ENCODE measurements around the gene TRABD2B. TPM values are rescaled to one million over a fixed set of nuclear protein-coding genes. Genes with fewer than 3 reads are reported as not detected.

TRABD2B gene
- total RNA-seq, 1 donor from 2014 or later: not detected

DNA sequence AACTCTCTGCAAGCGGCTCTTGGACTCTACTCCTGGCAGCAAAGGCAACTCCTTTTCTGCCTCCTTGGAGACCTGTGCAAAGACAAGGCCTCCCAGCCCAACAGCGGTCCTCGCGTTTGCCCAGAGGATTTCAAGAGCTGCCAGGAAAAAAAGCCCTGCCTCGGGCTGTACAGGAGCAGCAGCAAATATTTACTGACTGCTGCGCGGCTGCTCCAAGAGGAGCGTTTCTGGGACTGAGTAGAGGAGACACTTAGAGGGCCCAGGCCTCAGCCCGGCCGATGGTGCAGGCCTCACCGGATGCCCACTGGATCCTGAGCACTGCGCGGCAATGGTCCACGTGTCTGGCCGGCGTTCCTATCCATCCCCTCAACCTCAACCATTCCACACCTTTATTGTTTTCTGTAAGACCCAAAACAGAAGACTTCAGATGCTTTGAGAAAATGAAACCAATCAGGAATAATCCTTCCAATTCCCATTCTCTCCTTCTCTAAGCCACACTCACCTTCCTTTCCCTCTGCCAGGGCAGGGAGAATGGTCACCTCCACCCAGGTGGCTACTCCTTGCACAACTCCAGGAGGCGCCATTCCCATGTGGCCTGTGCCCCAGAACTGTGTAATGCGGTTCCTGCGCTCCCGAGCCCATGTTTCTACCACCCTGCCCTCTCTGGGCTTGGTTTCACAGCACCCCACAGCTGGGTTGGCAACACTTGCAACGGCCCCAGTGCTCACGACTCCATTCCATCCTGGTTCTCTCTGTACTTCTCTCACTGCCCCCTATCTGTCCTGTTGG, 215.8 kb downstream of the TRABD2B start:
- H3K36me3 Mint-ChIP-seq (ENCODE audit: unreplicated experiment): no peaks in the 10 kb centered on the region
- no peak overlapping the region for H3K27ac Mint-ChIP-seq (ENCODE audit: unreplicated experiment)
- TF ChIP-seq, protein P1, sequence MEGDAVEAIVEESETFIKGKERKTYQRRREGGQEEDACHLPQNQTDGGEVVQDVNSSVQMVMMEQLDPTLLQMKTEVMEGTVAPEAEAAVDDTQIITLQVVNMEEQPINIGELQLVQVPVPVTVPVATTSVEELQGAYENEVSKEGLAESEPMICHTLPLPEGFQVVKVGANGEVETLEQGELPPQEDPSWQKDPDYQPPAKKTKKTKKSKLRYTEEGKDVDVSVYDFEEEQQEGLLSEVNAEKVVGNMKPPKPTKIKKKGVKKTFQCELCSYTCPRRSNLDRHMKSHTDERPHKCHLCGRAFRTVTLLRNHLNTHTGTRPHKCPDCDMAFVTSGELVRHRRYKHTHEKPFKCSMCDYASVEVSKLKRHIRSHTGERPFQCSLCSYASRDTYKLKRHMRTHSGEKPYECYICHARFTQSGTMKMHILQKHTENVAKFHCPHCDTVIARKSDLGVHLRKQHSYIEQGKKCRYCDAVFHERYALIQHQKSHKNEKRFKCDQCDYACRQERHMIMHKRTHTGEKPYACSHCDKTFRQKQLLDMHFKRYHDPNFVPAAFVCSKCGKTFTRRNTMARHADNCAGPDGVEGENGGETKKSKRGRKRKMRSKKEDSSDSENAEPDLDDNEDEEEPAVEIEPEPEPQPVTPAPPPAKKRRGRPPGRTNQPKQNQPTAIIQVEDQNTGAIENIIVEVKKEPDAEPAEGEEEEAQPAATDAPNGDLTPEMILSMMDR (IDR thresholded peaks at IDR 0.05): no peak
- no peak overlapping the region for H3K4me3 Mint-ChIP-seq (ENCODE audit: unreplicated experiment)
- no peak for DNase-seq (ENCODE audit: extremely low spot score, unreplicated experiment)
- H3K9me3 Mint-ChIP-seq (ENCODE audit: unreplicated experiment): no peaks in the 10 kb centered on the region
- no peaks in the 10 kb centered on the region for H3K4me1 Mint-ChIP-seq (ENCODE audit: unreplicated experiment)
- H3K27me3 Mint-ChIP-seq (ENCODE audit: unreplicated experiment): peaks cover 22% of the 10 kb centered on the region

GRCh38 chr1:47780469-47780995, 216.7 kb downstream of the TRABD2B start:
- Mint-ChIP-seq H3K36me3 (ENCODE audit: unreplicated experiment) (no peaks in the 10 kb centered on the region), H3K4me3 (ENCODE audit: unreplicated experiment) (no peak overlapping the region), H3K27ac (ENCODE audit: unreplicated experiment) (no peak overlapping the region), H3K9me3 (ENCODE audit: unreplicated experiment) (no peaks in the 10 kb centered on the region), H3K27me3 (ENCODE audit: unreplicated experiment) (peaks cover 28% of the 10 kb centered on the region), H3K4me1 (ENCODE audit: unreplicated experiment) (no peaks in the 10 kb centered on the region)
- TF ChIP-seq, protein P1 (IDR thresholded peaks at IDR 0.05): no peak
- no peak for DNase-seq (ENCODE audit: extremely low spot score, unreplicated experiment)

GRCh38 chr1:47779613-47780012, 217.6 kb downstream of the TRABD2B start:
- no peaks in the 10 kb centered on the region for H3K4me1 Mint-ChIP-seq (ENCODE audit: unreplicated experiment)

DNA sequence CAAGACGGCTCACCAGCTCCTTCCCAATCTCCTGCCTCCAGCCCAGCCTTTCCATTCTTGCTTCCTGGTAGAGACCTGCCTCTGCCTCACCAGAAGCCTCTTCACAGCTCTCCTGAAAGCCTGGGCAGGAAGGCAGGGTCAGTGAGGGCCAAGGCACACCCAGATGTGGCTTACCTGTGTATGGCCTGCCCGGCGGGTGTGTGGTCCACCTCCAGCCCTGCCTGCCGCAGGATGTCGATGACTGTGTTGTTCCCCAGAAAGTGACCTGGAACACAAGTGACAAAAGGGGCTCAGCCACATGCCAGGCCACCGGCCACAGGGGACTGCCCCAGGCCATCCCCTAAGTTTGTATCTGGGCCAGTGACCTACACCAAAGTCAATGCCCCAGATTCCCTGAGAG, 218.9 kb downstream of the TRABD2B start:
- H3K27ac Mint-ChIP-seq (ENCODE audit: unreplicated experiment): no peak overlapping the region
- peaks cover 18% of the 10 kb centered on the region for H3K27me3 Mint-ChIP-seq (ENCODE audit: unreplicated experiment)

More at GRCh38 chr1:47779613-47780012, 217.6 kb downstream of the TRABD2B start:
- no peak for DNase-seq (ENCODE audit: extremely low spot score, unreplicated experiment)
- Mint-ChIP-seq H3K4me3 (ENCODE audit: unreplicated experiment) (no peak overlapping the region), H3K9me3 (ENCODE audit: unreplicated experiment) (no peaks in the 10 kb centered on the region), H3K27ac (ENCODE audit: unreplicated experiment) (no peak overlapping the region), H3K36me3 (ENCODE audit: unreplicated experiment) (no peaks in the 10 kb centered on the region), H3K27me3 (ENCODE audit: unreplicated experiment) (peaks cover 24% of the 10 kb centered on the region)
- TF ChIP-seq, protein P1 (IDR thresholded peaks at IDR 0.05): no peak

DNA sequence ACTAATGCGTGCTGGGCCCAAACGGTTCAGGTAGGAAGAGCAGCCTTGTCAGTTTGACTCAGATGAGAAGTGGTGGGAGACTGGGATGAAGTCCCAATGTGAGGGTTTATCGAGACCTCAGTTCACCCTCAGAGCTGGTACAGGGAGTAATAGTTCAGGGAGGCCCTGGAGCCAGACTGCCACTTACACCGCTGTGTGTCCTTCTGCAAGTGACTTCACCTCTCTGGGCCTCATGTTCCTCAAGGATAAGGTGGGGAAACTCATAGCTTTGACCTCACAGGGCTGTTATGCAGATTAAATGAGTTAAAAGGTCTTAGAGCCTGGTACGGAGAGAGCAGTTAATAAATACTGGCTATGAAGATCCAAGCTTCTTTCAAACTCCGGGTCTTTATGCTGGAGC, 219.9 kb downstream of the TRABD2B start:
- DNase-seq (ENCODE audit: extremely low spot score, unreplicated experiment): no peak
- Mint-ChIP-seq H3K27me3 (ENCODE audit: unreplicated experiment) (peaks cover 15% of the 10 kb centered on the region), H3K27ac (ENCODE audit: unreplicated experiment) (no peak overlapping the region), H3K4me1 (ENCODE audit: unreplicated experiment) (no peaks in the 10 kb centered on the region), H3K36me3 (ENCODE audit: unreplicated experiment) (no peaks in the 10 kb centered on the region), H3K9me3 (ENCODE audit: unreplicated experiment) (no peaks in the 10 kb centered on the region), H3K4me3 (ENCODE audit: unreplicated experiment) (no peak overlapping the region)
- TF ChIP-seq, protein P1 (IDR thresholded peaks at IDR 0.05): no peak

More for the DNA sequence above, 218.9 kb downstream of the TRABD2B start:
- Mint-ChIP-seq H3K4me3 (ENCODE audit: unreplicated experiment) (no peak overlapping the region), H3K36me3 (ENCODE audit: unreplicated experiment) (no peaks in the 10 kb centered on the region), H3K4me1 (ENCODE audit: unreplicated experiment) (no peaks in the 10 kb centered on the region), H3K9me3 (ENCODE audit: unreplicated experiment) (no peaks in the 10 kb centered on the region)
- TF ChIP-seq, protein P1 (IDR thresholded peaks at IDR 0.05): no peak
- no peak for DNase-seq (ENCODE audit: extremely low spot score, unreplicated experiment)

Data from osteocyte (in vitro differentiated cells).